Loucy (cell line): ENCODE results near the gene ATG13.
"Not testable (repeated sequence)": the region's sequence is repeated elsewhere in the genome, so short reads cannot be mapped to it uniquely, and the experiment has no call there.

ENCODE experiments used
- CTCF ChIP-seq: fragments of 200-600 bp; sonication (generic); conservative IDR thresholded peaks from 2 replicates; pipeline ENCODE4 v1.5.1; 2014; ENCODE audit warnings: mild to moderate bottlenecking, antibody characterized with exemption, low read length
- EZH2phosphoT487 ChIP-seq: fragments of 200-600 bp; IDR thresholded peaks from 2 replicates; pipeline ENCODE4 v1.6.1; 2018; ENCODE audit warnings: antibody characterized with exemption, mild to moderate bottlenecking, moderate library complexity, borderline replicate concordance

GRCh38 chr11:46583513-46583912, 33.8 kb upstream of the ATG13 start:
- TF ChIP-seq CTCF, EZH2phosphoT487: not testable (repeated sequence)
